Panc1 (cell line): ENCODE results near the gene MEAF6.

Experiments
- CTCF ChIP-seq: fragments of 450-650 bp; IDR thresholded peaks from 2 replicates; pipeline ENCODE4 v1.5.1; 2017; ENCODE audit warnings: mild to moderate bottlenecking
- POLR2AphosphoS5 ChIP-seq: IDR thresholded peaks from 2 replicates; pipeline ENCODE4 v1.6.1; 2012; ENCODE audit warnings: mild to moderate bottlenecking, low read depth, low read length, moderate library complexity
- REST ChIP-seq, 2 experiments: IDR thresholded peaks; 2 replicates each; pipeline ENCODE4 v1.6.1; 2011 to 2012; ENCODE audit warnings: low read depth in 2 of 2, control low read depth in 1 of 2, low read length in 1 of 2, mild to moderate bottlenecking in 1 of 2, moderate library complexity in 1 of 2; ENCODE audit not compliant: insufficient read depth in 1 of 2
- SIN3A ChIP-seq: IDR thresholded peaks from 2 replicates; pipeline ENCODE4 v1.6.1; 2012; ENCODE audit warnings: low read depth, mild to moderate bottlenecking, low read length, moderate library complexity, borderline replicate concordance; ENCODE audit not compliant: insufficient read depth
- TCF7L2 ChIP-seq: IDR thresholded peaks from 2 replicates; pipeline ENCODE4 v1.6.1; 2011; ENCODE audit warnings: mild to moderate bottlenecking, low read depth, low read length, inconsistent platforms

GRCh38 chr1:37545019-37545418 is 30.5 kb upstream of the MEAF6 start:
- TF ChIP-seq POLR2AphosphoS5 = no peak
- no peak for TF ChIP-seq SIN3A
- no peak for TF ChIP-seq CTCF
- no peak for TF ChIP-seq REST (IDR thresholded peaks at IDR 0.05; ENCODE audit: insufficient read depth in 1 of 2, low read depth in 2 of 2, low read length in 1 of 2)
- no peak for TF ChIP-seq TCF7L2
